ENCODE data around the gene ASIC5.
A peak's percentile ranks its signal among the peaks of the same experiment; 100 is the strongest.

Gene ASIC5

DNA sequence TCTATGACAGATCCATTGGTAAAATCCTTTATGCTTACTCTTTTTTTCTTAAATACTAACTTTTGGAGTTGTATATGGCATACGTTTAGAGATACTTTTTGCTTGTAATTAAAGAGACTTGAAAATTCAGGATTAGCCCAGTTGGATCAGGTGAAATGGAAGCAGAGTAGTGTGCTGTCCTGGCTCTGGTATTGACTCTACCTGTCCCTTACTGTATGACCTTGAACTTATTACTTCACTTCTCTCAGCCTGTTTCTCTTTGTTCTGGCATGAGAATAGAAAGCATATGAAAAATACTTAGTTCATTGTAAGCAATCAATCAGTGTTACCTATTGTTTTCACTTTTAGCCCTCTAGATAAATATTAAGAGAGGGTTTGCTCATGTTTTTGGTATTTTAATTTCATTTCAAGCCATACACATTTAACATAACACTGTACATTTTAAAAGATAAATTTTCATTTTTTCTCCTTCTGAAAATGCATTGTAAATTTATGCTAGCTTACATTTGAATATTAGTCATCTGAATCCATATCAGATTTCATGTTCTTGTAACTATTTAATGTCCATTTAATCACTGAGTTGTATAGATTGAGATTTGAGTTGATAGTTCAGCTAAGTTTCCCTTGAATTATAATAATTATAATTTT, 71.4 kb downstream of the ASIC5 start:
- H3K36me3 ChIP-seq (ENCODE audit: insufficient read depth, insufficient read length, low read length) = no peaks in the 10 kb centered on the region
- H3K4me1 ChIP-seq (ENCODE audit: insufficient read depth, insufficient read length) = no peaks in the 10 kb centered on the region
- no peak overlapping the region for H3K9ac ChIP-seq (ENCODE audit: insufficient read length, low read depth)
- TF ChIP-seq SUZ12 (IDR thresholded peaks at IDR 0.05; ENCODE audit: extremely low read depth, insufficient read depth, insufficient read length) = no peak
- no peak for TF ChIP-seq YY1 (IDR thresholded peaks at IDR 0.05; ENCODE audit: insufficient read depth, insufficient read length)
- no peak for TF ChIP-seq ZNF274 (IDR thresholded peaks at IDR 0.05; ENCODE audit: low read depth, low read length)
- H3K27me3 ChIP-seq (ENCODE audit: insufficient read depth, insufficient read length) = no peaks in the 10 kb centered on the region
- no peak overlapping the region for H3K4me3 ChIP-seq (ENCODE audit: insufficient read length, low read depth)
- no peak for DNase-seq (ENCODE audit: low read depth, low spot score)
- H3K9me3 ChIP-seq (ENCODE audit: insufficient read depth, low read length) = no peaks in the 10 kb centered on the region

DNA sequence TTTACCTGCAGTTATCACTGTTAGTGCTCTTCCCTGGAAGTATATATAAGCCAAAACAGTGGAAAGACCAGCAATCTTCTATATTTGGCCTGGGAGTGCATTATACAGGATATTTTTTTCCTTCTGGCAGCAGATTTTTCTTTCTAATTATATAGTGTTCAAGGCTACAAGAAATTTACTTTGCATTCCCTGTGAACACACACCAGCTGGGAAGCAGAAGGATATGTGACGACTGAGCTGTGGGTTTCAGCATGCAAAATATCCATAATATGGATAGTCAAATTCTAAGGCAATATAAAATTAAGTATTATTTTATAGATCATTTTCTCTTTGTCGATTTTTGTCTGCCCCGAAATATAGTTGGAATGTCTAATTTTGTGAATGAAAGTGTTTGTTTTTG, 76.1 kb downstream of the ASIC5 start:
- Histone ChIP-seq H3K36me3 (ENCODE audit: insufficient read depth, insufficient read length, low read length) (no peaks in the 10 kb centered on the region), H3K9me3 (ENCODE audit: insufficient read depth, low read length) (no peaks in the 10 kb centered on the region), H3K4me3 (ENCODE audit: insufficient read length, low read depth) (no peak overlapping the region), H3K9ac (ENCODE audit: insufficient read length, low read depth) (no peak overlapping the region), H3K4me1 (ENCODE audit: insufficient read depth, insufficient read length) (no peaks in the 10 kb centered on the region), H3K27me3 (ENCODE audit: insufficient read depth, insufficient read length) (no peaks in the 10 kb centered on the region)
- TF ChIP-seq SUZ12 (IDR thresholded peaks at IDR 0.05; ENCODE audit: extremely low read depth, insufficient read depth, insufficient read length) = no peak
- no peak for TF ChIP-seq ZNF274 (IDR thresholded peaks at IDR 0.05; ENCODE audit: low read depth, low read length)
- no peak for TF ChIP-seq YY1 (IDR thresholded peaks at IDR 0.05; ENCODE audit: insufficient read depth, insufficient read length)
- DNase-seq (ENCODE audit: low read depth, low spot score) = no peak

DNA sequence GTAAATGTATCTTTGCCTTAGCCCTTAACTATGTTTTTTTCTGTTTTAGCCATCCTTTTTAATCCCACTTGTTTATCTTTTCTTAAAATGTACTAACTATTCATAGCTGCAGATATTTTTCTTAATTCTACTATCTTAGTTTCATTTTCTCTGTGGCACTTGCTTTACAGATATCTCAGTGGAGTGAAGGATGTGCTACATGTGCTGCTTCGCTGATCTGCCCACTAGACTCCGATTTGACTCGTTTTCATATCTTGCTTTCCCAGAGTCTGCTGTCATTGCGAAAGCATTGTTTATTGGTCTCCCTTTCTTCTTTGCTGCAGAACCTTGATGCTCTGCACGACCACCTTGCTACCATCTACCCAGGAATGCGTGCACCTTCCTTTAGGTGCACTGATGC, 76.7 kb downstream of the ASIC5 start:
- Histone ChIP-seq H3K9ac (ENCODE audit: insufficient read length, low read depth) (no peak overlapping the region), H3K36me3 (ENCODE audit: insufficient read depth, insufficient read length, low read length) (no peaks in the 10 kb centered on the region), H3K27me3 (ENCODE audit: insufficient read depth, insufficient read length) (no peaks in the 10 kb centered on the region), H3K4me1 (ENCODE audit: insufficient read depth, insufficient read length) (no peaks in the 10 kb centered on the region), H3K4me3 (ENCODE audit: insufficient read length, low read depth) (no peak overlapping the region), H3K9me3 (ENCODE audit: insufficient read depth, low read length) (no peaks in the 10 kb centered on the region)
- no peak for TF ChIP-seq YY1 (IDR thresholded peaks at IDR 0.05; ENCODE audit: insufficient read depth, insufficient read length)
- no peak for TF ChIP-seq ZNF274 (IDR thresholded peaks at IDR 0.05; ENCODE audit: low read depth, low read length)
- TF ChIP-seq SUZ12 (IDR thresholded peaks at IDR 0.05; ENCODE audit: extremely low read depth, insufficient read depth, insufficient read length) = no peak
- DNase-seq (ENCODE audit: low read depth, low spot score) = no peak

DNA sequence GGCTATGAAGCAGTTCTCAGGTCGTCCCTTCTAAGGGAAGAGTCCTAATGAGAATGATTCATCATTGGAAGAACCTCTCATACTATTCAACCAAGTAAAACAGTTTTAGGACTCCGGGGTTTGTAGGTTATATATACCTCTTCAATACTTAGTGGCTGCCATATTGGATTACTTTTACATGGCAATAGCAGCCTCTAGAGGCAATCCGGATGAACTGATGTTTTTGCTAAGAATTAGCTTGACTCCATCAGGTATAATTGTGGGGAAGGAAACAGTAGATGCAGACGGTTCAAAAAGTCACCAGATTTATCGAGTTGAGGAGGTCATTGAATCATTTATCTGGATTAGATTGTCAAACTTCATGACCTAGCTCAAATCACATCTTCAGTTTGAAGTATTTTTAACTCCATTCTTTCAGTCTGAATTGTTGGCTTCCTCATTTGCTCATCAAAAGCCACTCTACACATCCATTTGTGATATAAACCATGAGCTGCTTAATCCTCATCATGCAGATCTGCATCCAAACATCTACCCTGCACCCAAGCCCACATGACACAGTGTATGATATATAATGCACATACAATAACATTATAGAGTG, 78.9 kb downstream of the ASIC5 start:
- no peaks in the 10 kb centered on the region for H3K9me3 ChIP-seq (ENCODE audit: insufficient read depth, low read length)
- TF ChIP-seq YY1 (IDR thresholded peaks at IDR 0.05; ENCODE audit: insufficient read depth, insufficient read length) = no peak
- TF ChIP-seq ZNF274 (IDR thresholded peaks at IDR 0.05; ENCODE audit: low read depth, low read length) = no peak
- no peak for TF ChIP-seq SUZ12 (IDR thresholded peaks at IDR 0.05; ENCODE audit: extremely low read depth, insufficient read depth, insufficient read length)

DNA sequence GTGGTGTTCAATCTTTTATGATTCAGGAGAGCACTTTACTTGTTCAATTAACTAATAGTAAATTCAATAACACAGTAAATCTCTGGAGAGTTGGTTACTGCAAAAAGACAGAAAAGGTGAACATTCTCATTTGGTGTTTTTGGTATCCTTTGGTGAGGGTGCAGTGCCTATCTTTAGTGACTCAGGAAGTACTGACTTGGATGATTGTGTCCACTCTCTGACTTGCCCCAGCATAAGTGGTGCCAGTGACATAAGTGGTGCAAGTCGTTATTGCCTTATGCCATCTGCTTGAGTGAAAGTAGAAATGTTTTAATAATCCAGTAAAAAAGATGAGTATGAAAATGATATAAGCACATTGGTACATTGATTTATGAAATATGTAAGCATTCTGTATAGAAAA, 80.2 kb downstream of the ASIC5 start:
- no peak for DNase-seq (ENCODE audit: low read depth, low spot score)
- TF ChIP-seq ZNF274 (IDR thresholded peaks at IDR 0.05; ENCODE audit: low read depth, low read length) (no peak), SUZ12 (IDR thresholded peaks at IDR 0.05; ENCODE audit: extremely low read depth, insufficient read depth, insufficient read length) (no peak), YY1 (IDR thresholded peaks at IDR 0.05; ENCODE audit: insufficient read depth, insufficient read length) (no peak)
- H3K4me3 ChIP-seq (ENCODE audit: insufficient read length, low read depth) = no peak overlapping the region
- no peak overlapping the region for H3K9ac ChIP-seq (ENCODE audit: insufficient read length, low read depth)
- no peaks in the 10 kb centered on the region for H3K9me3 ChIP-seq (ENCODE audit: insufficient read depth, low read length)
- H3K36me3 ChIP-seq (ENCODE audit: insufficient read depth, insufficient read length, low read length) = no peaks in the 10 kb centered on the region
- no peaks in the 10 kb centered on the region for H3K27me3 ChIP-seq (ENCODE audit: insufficient read depth, insufficient read length)
- no peaks in the 10 kb centered on the region for H3K4me1 ChIP-seq (ENCODE audit: insufficient read depth, insufficient read length)

More for the DNA sequence above, 78.9 kb downstream of the ASIC5 start:
- DNase-seq (ENCODE audit: low read depth, low spot score) = peak; percentile 9
- H3K36me3 ChIP-seq (ENCODE audit: insufficient read depth, insufficient read length, low read length) = no peaks in the 10 kb centered on the region
- no peaks in the 10 kb centered on the region for H3K4me1 ChIP-seq (ENCODE audit: insufficient read depth, insufficient read length)
- H3K9ac ChIP-seq (ENCODE audit: insufficient read length, low read depth) = no peak overlapping the region
- no peak overlapping the region for H3K4me3 ChIP-seq (ENCODE audit: insufficient read length, low read depth)
- no peaks in the 10 kb centered on the region for H3K27me3 ChIP-seq (ENCODE audit: insufficient read depth, insufficient read length)

DNA sequence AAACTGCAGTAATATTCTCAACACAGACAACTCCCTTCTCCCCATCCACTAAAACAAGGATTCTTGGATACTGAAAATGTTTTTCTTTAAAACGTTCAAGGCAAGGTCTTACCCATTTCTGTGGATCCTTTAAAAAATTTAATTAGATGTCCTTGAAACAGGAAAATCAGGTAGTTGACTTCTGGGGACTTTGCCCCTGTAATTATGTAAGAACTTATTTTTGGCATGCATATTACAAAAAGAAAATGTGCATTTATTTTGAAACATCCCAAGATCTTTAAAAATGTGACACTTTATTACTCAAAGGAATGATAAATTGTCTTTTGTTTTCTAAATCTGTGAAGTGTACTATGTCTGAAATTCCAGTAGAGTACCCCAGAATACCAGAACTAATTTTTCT, 81.4 kb downstream of the ASIC5 start:
- Histone ChIP-seq H3K36me3 (ENCODE audit: insufficient read depth, insufficient read length, low read length) (no peaks in the 10 kb centered on the region), H3K4me3 (ENCODE audit: insufficient read length, low read depth) (no peak overlapping the region), H3K9me3 (ENCODE audit: insufficient read depth, low read length) (no peaks in the 10 kb centered on the region), H3K9ac (ENCODE audit: insufficient read length, low read depth) (no peak overlapping the region), H3K4me1 (ENCODE audit: insufficient read depth, insufficient read length) (no peaks in the 10 kb centered on the region), H3K27me3 (ENCODE audit: insufficient read depth, insufficient read length) (no peaks in the 10 kb centered on the region)
- TF ChIP-seq ZNF274 (IDR thresholded peaks at IDR 0.05; ENCODE audit: low read depth, low read length) (no peak), YY1 (IDR thresholded peaks at IDR 0.05; ENCODE audit: insufficient read depth, insufficient read length) (no peak), SUZ12 (IDR thresholded peaks at IDR 0.05; ENCODE audit: extremely low read depth, insufficient read depth, insufficient read length) (no peak)
- no peak for DNase-seq (ENCODE audit: low read depth, low spot score)

DNA sequence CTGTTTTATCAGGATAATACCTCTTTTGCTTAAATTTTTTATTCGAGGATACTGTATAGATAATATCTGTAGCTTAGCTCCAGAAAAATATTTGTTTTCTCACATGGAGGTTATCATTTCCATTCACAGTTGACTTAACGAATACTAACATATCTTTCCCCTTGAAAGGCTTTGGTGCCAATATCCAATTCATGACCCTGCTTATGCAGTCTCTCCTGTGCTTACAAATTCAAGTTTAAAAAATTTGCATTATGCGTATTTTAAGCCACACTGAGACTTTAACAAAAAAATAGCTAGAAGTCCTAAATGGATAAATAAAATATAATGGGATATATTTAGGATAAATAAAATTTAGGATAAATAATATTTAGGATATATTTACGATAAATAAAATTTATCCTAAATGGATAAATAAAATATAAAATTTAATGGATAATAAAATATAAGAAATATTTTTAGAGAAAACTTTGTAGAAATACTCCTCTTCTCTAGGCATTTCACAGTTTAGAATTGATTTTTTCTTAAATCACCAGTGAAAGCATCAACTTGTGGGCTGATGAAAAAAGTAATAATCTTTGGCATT, 84.7 kb downstream of the ASIC5 start:
- Histone ChIP-seq H3K9me3 (ENCODE audit: insufficient read depth, low read length) (no peaks in the 10 kb centered on the region), H3K9ac (ENCODE audit: insufficient read length, low read depth) (no peak overlapping the region), H3K4me3 (ENCODE audit: insufficient read length, low read depth) (no peak overlapping the region), H3K27me3 (ENCODE audit: insufficient read depth, insufficient read length) (no peaks in the 10 kb centered on the region), H3K4me1 (ENCODE audit: insufficient read depth, insufficient read length) (no peaks in the 10 kb centered on the region), H3K36me3 (ENCODE audit: insufficient read depth, insufficient read length, low read length) (no peaks in the 10 kb centered on the region)
- no peak for TF ChIP-seq YY1 (IDR thresholded peaks at IDR 0.05; ENCODE audit: insufficient read depth, insufficient read length)
- TF ChIP-seq SUZ12 (IDR thresholded peaks at IDR 0.05; ENCODE audit: extremely low read depth, insufficient read depth, insufficient read length) = no peak
- no peak for TF ChIP-seq ZNF274 (IDR thresholded peaks at IDR 0.05; ENCODE audit: low read depth, low read length)
- DNase-seq (ENCODE audit: low read depth, low spot score) = no peak
